ENCODE results near the gene FUBP1. TPM values are rescaled to one million over a fixed set of nuclear protein-coding genes. Genes with fewer than 3 reads are reported as not detected.

The FUBP1 gene
- total RNA-seq, 1 experiment from 2014 or later, result 271 TPM

DNA sequence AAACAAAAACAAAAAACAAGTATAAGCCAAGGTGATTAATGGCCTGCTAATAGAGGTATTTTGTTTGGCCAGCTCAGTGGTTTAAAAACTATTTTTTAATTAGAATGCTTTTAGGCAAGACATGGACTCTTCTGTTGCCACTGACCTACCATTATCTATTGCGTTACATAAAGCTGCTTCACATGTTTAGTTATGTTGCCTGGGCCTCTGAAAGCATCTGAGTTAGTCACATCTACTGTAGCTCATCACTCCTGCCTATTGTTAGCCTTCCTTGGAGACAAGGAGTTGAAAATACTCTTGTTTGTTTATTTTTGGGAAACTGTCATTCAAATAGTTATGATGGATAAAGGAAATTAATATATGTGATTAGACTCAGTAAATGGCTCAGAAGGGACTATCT, 40.2 kb upstream of the FUBP1 start:
- H3K27ac ChIP-seq (ENCODE audit: insufficient read length, low read depth, low read length), result no peak overlapping the region
- no peak overlapping the region for H3K4me3 Mint-ChIP-seq
- H3K27ac Mint-ChIP-seq, result no peak overlapping the region
- H2AK5ac ChIP-seq (ENCODE audit: insufficient read length, low read length), result no peak overlapping the region
- no peaks in the 10 kb centered on the region for H3K79me1 ChIP-seq (ENCODE audit: insufficient read depth, low read depth, low read length, poor library complexity, severe bottlenecking)
- no peaks in the 10 kb centered on the region for H3K27me3 Mint-ChIP-seq (ENCODE audit: low read depth)
- H3K4me1 ChIP-seq (ENCODE audit: insufficient read depth, low read length), result no peaks in the 10 kb centered on the region
- H2BK5ac ChIP-seq (ENCODE audit: insufficient read length, low read length), result no peak overlapping the region
- H3T11ph ChIP-seq (ENCODE audit: low read length), result no peak overlapping the region
- H3K27me3 ChIP-seq (ENCODE audit: insufficient read depth, low read length), result no peaks in the 10 kb centered on the region
- no peak for DNase-seq
- peaks cover 0 to 5% of the 10 kb centered on the region in 2 experiments; a peak in 1 of 4 replicates for H3K4me1 Mint-ChIP-seq
- no peaks in the 10 kb centered on the region for H3K36me3 Mint-ChIP-seq (ENCODE audit: insufficient read depth in 1 of 3, low read depth in 3 of 3)
- H3K9me3 Mint-ChIP-seq, result no peaks in the 10 kb centered on the region
- H2AFZ ChIP-seq (ENCODE audit: low read length), result no peak overlapping the region
- no peak overlapping the region for H4K5ac ChIP-seq (ENCODE audit: insufficient read length, low read depth, low read length)
- no peak overlapping the region for H2BK120ac ChIP-seq (ENCODE audit: low read depth, low read length, poor library complexity, severe bottlenecking)
- H4K20me1 ChIP-seq (ENCODE audit: control insufficient read depth, insufficient read depth, insufficient read length), result no peaks in the 10 kb centered on the region
- no peak overlapping the region for H2BK15ac ChIP-seq (ENCODE audit: low read depth, low read length)
- no peak overlapping the region for H3K9ac ChIP-seq (ENCODE audit: extremely low read depth, insufficient read length, low read length)
- H3K4me2 ChIP-seq (ENCODE audit: insufficient read depth, insufficient read length, low read length), result no peak overlapping the region
- H3K14ac ChIP-seq (ENCODE audit: insufficient read depth, low read length), result no peak overlapping the region
- no peak overlapping the region for H3K4ac ChIP-seq (ENCODE audit: low read depth, low read length)
- no CpG with 5 or more reads among the region's 1 CpG for WGBS (ENCODE audit: extremely low coverage, insufficient read length, low lambda C conversion rate)
- H4K91ac ChIP-seq (ENCODE audit: insufficient read length, low read depth, low read length), result no peak overlapping the region
- no peaks in the 10 kb centered on the region for H3K9me3 ChIP-seq (ENCODE audit: control insufficient read depth, low read depth, low read length)
- no peak for TF ChIP-seq CTCF (conservative IDR thresholded peaks at IDR 0.05)
- H4K8ac ChIP-seq (replicated peaks; ENCODE audit: insufficient read length, low read depth, low read length), result no peak overlapping the region
- H2BK20ac ChIP-seq (ENCODE audit: low read depth, low read length, poor library complexity, severe bottlenecking), result no peak overlapping the region
- no peak overlapping the region for H2BK12ac ChIP-seq (ENCODE audit: insufficient read length, low read depth, low read length)
- no peak overlapping the region for H3K23ac ChIP-seq (ENCODE audit: insufficient read length, low read depth, low read length)
- H3K56ac ChIP-seq (ENCODE audit: insufficient read length, low read depth, low read length), result no peak overlapping the region
- H3K79me2 ChIP-seq (ENCODE audit: insufficient read depth, low read length), result no peaks in the 10 kb centered on the region
- H3K18ac ChIP-seq (ENCODE audit: insufficient read length, low read depth, low read length), result no peak overlapping the region
- no peaks in the 10 kb centered on the region for H3K23me2 ChIP-seq (ENCODE audit: insufficient read length, low read depth, low read length, poor library complexity, severe bottlenecking)

Data from H9 (cell line).